Measurements from ENCODE around the gene VHLL. TPM values are rescaled to one million over a fixed set of nuclear protein-coding genes. Genes with fewer than 3 reads are reported as not detected.

Gene VHLL
- polyA plus RNA-seq, 1 experiment = not detected

DNA sequence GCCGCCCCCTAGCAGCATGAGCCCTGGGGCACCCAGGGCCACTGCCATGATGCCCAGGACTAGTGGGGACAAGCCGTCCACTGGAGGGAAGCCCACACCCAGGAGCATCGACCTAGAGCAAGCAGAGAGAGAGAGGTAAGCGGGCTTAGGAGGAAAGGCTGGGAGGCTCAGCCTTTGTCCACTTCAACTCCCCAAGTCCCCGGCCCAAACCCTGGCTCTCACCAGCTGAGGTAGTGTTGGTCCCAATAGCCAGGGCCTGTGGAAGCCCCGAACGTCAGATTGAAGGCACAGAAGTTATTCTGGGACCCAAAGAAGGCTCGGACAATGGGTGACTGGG lies 6.0 kb downstream of the VHLL start:
- Histone ChIP-seq H3K36me3 (ENCODE audit: control insufficient read depth, insufficient read depth, low read length) (peaks cover 4% of the 10 kb centered on the region; the same call in 1 of the 2 replicates), H3K4me3 (ENCODE audit: low read depth, low read length) (no peak overlapping the region), H3K27me3 (ENCODE audit: control insufficient read depth, insufficient read depth, low read length) (no peaks in the 10 kb centered on the region)
- POLR2A ChIA-PET = no interaction called here
- TF ChIP-seq, protein P1, sequence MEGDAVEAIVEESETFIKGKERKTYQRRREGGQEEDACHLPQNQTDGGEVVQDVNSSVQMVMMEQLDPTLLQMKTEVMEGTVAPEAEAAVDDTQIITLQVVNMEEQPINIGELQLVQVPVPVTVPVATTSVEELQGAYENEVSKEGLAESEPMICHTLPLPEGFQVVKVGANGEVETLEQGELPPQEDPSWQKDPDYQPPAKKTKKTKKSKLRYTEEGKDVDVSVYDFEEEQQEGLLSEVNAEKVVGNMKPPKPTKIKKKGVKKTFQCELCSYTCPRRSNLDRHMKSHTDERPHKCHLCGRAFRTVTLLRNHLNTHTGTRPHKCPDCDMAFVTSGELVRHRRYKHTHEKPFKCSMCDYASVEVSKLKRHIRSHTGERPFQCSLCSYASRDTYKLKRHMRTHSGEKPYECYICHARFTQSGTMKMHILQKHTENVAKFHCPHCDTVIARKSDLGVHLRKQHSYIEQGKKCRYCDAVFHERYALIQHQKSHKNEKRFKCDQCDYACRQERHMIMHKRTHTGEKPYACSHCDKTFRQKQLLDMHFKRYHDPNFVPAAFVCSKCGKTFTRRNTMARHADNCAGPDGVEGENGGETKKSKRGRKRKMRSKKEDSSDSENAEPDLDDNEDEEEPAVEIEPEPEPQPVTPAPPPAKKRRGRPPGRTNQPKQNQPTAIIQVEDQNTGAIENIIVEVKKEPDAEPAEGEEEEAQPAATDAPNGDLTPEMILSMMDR (IDR thresholded peaks at IDR 0.05; ENCODE audit: insufficient read depth, low read depth, low read length) = no peak
- CTCF ChIA-PET = no interaction called here
- DNase-seq (ENCODE audit: low read depth) = no peak

DNA sequence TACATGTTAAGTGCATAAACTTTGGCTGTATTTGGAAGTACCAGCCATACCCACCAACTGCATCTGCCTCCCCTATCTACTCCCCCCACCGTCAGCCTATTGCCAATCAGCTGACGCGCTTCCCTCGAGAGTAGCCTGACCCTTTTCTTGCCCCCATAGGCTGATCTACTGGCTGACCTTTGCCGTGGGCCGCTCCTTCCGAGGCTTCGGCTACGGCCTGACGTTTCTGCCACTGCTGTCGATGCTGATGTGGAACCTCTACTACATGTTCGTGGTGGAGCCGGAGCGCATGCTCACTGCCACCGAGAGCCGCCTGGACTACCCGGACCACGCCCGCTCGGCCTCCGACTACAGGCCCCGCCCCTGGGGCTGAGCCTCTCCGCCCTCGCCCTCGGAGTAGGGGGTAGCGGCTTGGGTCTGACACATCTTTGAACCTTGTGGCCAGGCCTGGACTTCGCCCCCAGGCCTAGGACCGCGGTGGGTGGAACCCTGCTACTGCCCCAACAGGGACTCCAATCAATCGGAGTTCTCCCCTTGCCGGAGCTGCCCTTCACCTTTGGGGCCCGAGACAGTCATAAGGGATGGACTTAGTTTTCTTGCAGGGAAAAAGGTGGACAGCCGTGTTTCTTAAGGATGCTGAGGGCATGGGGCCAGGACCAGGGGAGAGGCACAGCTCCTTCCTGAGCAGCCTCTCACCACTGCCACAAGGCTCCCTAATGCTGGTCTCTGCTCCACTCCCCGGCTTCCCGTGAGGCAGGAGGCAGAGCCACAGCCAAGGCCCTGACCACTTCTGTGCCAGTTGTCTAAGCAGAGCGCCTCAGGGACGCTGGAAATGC lies 7.7 kb downstream of the VHLL start:
- DNase-seq (ENCODE audit: low read depth) = peak; percentile 37
- ChIA-PET CTCF (interaction anchor here (1.0 kb wide), 1 partner anchor 9 kb away, joined by 3 read pairs; the partner anchor contains the start of gene SMG5), POLR2A (no interaction called here)
- TF ChIP-seq, protein P1 (IDR thresholded peaks at IDR 0.05; ENCODE audit: insufficient read depth, low read depth, low read length) = no peak
- peak overlapping the region; percentile 50 for H3K4me3 ChIP-seq (ENCODE audit: low read depth, low read length)
- no peaks in the 10 kb centered on the region for H3K27me3 ChIP-seq (ENCODE audit: control insufficient read depth, insufficient read depth, low read length)
- H3K36me3 ChIP-seq (ENCODE audit: control insufficient read depth, insufficient read depth, low read length) = peaks cover 4% of the 10 kb centered on the region; the same call in 1 of the 2 replicates

GRCh38 chr1:156289857-156290256 lies 9.2 kb downstream of the VHLL start:
- DNase-seq (ENCODE audit: low read depth) = no peak
- H3K4me3 ChIP-seq (ENCODE audit: low read depth, low read length) = no peak overlapping the region
- CTCF ChIA-PET = no interaction called here
- TF ChIP-seq, protein P1 (IDR thresholded peaks at IDR 0.05; ENCODE audit: insufficient read depth, low read depth, low read length) = no peak
- POLR2A ChIA-PET = no interaction called here
- no peaks in the 10 kb centered on the region for H3K27me3 ChIP-seq (ENCODE audit: control insufficient read depth, insufficient read depth, low read length)
- H3K36me3 ChIP-seq (ENCODE audit: control insufficient read depth, insufficient read depth, low read length) = peaks cover 4% of the 10 kb centered on the region

DNA sequence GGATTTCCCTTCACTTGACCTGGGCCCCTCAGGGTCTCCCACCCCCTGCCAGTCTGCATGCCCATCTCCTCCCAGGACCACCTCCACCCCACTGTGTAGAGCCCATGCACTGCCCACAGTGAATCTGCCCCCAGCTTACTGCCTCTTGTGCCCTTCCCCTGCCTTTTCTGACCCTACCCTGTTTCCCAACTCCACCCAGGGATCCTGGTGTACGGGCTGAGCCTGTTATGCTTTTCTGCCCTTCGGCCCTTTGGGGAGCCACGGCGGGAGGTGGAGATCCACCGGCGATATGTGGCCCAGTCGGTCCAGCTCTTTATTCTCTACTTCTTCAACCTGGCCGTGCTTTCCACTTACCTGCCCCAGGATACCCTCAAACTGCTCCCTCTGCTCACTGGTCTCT lies 13.0 kb downstream of the VHLL start:
- Histone ChIP-seq H3K4me3 (ENCODE audit: low read depth, low read length) (no peak overlapping the region), H3K27me3 (ENCODE audit: control insufficient read depth, insufficient read depth, low read length) (no peaks in the 10 kb centered on the region), H3K36me3 (ENCODE audit: control insufficient read depth, insufficient read depth, low read length) (peaks cover 1% of the 10 kb centered on the region)
- POLR2A ChIA-PET = no interaction called here
- TF ChIP-seq, protein P1 (IDR thresholded peaks at IDR 0.05; ENCODE audit: insufficient read depth, low read depth, low read length) = no peak
- no peak for DNase-seq (ENCODE audit: low read depth)
- CTCF ChIA-PET = interaction anchor here (0.6 to 1.3 kb wide), 4 partner anchors 70 to 166 kb away, joined by 3 read pairs; no protein-coding TSS in a partner anchor

GRCh38 chr1:156285437-156285836 lies 13.7 kb downstream of the VHLL start:
- Histone ChIP-seq H3K4me3 (ENCODE audit: low read depth, low read length) (no peak overlapping the region), H3K36me3 (ENCODE audit: control insufficient read depth, insufficient read depth, low read length) (peaks cover 1% of the 10 kb centered on the region), H3K27me3 (ENCODE audit: control insufficient read depth, insufficient read depth, low read length) (no peaks in the 10 kb centered on the region)
- CTCF ChIA-PET = interaction anchor here (0.6 kb wide), 1 partner anchor 165 kb away, joined by 3 read pairs; no protein-coding TSS in a partner anchor
- TF ChIP-seq, protein P1 (IDR thresholded peaks at IDR 0.05; ENCODE audit: insufficient read depth, low read depth, low read length) = no peak
- POLR2A ChIA-PET = no interaction called here
- no peak for DNase-seq (ENCODE audit: low read depth)
